NCI-H446 treated with DMSO at 0.1 percent for 48 hours (cell line): ENCODE data around the gene ADAMTS15.

ENCODE experiments used
- DNase-seq: peaks from one replicate; lab custom pipeline; 2025; lab: John Stamatoyannopoulos, UW

ADAMTS15 gene, protein sequence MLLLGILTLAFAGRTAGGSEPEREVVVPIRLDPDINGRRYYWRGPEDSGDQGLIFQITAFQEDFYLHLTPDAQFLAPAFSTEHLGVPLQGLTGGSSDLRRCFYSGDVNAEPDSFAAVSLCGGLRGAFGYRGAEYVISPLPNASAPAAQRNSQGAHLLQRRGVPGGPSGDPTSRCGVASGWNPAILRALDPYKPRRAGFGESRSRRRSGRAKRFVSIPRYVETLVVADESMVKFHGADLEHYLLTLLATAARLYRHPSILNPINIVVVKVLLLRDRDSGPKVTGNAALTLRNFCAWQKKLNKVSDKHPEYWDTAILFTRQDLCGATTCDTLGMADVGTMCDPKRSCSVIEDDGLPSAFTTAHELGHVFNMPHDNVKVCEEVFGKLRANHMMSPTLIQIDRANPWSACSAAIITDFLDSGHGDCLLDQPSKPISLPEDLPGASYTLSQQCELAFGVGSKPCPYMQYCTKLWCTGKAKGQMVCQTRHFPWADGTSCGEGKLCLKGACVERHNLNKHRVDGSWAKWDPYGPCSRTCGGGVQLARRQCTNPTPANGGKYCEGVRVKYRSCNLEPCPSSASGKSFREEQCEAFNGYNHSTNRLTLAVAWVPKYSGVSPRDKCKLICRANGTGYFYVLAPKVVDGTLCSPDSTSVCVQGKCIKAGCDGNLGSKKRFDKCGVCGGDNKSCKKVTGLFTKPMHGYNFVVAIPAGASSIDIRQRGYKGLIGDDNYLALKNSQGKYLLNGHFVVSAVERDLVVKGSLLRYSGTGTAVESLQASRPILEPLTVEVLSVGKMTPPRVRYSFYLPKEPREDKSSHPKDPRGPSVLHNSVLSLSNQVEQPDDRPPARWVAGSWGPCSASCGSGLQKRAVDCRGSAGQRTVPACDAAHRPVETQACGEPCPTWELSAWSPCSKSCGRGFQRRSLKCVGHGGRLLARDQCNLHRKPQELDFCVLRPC

DNA sequence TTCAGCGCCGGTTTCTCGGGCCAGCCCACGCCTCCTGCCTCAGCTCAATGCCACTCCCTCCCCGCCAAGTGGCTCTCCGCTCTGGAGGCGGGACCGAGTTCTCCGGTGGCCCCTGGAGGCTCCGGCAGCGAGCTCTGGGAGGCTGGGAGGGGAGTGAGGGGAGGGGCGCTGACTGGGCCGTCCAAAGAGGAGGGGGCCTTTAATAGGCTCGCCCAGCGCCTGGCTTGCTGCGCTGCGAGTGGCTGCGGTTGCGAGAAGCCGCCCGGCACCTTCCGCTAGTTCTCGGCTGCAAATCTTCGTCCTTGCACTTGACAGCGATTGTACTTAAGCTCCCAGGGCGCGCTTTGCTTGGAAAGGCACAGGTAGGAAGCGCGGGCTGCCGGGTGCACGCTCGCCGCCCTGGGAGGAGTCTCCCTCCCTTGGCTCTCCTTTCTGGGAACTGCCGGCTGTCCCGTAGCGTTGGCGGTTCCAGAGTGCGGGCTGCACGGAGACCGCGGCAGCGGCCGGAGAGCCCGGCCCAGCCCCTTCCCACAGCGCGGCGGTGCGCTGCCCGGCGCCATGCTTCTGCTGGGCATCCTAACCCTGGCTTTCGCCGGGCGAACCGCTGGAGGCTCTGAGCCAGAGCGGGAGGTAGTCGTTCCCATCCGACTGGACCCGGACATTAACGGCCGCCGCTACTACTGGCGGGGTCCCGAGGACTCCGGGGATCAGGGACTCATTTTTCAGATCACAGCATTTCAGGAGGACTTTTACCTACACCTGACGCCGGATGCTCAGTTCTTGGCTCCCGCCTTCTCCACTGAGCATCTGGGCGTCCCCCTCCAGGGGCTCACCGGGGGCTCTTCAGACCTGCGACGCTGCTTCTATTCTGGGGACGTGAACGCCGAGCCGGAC, at the start of gene ADAMTS15:
Gene ADAMTS15, plus strand, starts transcription at position 230 of the 894 bp plus-strand sequence. Its CDS starts 329 bp downstream, at position 559.
- no peak for DNase-seq

DNA sequence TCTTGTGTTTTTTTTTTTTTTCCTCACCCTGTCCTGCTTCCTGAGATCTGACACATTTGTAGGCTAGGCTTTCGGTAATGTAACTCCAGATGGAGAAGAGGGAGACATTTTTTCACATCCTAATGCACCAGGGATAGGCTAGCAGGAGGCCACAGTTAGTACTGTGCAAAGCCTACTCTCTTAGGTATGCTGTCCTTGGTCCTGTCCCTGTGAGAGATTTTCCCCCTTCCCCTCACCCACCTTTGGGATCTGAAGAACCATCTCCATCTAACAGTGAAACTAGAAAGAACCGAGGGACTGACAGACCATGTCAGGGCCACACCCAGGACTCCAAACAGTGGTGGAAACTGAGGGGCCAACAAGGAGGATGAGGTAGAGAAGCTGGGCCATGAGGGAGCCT, 49.2 kb upstream of the ADAMTS15 start:
- DNase-seq = no peak

DNA sequence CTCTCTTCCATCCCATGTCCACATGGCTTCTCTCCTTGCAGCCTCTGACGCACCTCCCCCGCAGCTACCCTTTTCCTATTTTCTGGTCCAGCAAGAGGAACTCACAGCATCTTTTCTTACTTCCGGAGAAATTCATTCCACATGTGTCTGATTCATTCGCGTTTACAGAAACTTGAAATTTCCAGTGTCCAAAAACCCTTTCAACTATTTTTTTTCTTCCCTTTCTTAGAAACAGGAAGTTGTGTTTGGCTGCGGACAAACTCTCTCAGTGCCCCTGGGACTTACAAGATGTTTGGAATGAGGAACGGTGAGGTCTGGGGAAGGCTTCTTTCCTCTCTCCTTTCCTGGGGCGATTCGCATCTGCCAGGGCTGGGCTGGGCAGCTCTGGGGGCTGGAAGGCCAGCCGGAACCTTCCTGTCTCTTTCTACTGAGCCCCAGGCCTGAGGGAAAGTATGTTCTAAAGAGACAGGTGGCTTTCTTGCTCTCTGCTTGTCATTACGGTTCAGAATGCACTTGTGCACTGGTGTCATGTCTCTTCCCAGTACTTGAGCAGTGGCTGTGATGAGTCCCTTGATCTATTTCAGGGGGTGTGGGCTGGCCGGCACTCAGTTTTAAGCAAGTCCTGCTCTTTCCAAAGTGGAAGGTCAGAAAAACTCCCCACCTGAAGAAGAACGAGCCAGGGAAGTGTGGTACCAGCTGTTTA, 47.5 kb upstream of the ADAMTS15 start:
- DNase-seq = no peak

DNA sequence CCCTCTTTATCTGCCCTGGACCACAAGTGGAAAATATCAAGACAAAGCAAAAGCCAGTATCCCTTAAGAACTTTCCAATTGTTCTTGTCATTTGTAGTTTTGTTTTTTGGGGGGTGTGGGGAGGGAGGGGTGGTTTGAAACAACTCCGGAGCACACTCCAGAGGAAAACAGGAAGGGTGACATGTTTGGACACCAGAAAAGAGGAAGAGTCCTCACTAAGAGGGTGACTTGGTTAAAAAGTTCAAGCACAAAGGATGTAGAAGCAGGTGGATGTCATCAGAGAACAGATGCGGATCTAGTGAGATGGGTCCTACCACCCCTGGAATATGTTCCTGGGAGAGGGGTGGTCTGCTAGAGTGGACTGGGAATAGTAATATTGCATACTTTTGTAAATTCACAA, 45.9 kb upstream of the ADAMTS15 start:
- DNase-seq = no peak

DNA sequence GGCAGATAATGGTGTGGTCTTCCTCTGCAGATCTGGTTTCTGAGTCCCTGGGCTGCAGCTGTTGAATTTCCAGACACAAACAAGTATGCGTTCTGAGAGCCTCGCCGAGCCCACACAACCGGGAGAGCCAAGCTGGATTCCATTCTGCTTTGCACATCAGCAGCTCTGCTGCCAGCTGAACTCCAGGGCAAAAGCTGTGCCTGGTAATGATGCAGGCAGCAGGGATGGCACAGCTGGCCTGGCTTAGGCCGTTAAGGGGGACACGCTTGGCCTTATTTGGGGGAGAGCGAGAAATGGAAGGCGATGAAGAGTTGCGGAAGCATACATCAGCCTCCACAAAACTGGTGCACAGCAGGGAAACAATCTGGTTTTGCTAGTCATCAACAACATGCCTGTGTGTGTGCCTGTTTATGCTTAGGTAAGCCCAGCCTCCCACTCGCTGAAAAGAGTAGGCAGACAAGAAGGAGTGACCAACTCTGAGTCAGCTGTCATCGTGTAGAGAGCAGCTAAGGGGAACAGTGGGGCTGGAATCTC, 45.1 kb upstream of the ADAMTS15 start:
- no peak for DNase-seq

DNA sequence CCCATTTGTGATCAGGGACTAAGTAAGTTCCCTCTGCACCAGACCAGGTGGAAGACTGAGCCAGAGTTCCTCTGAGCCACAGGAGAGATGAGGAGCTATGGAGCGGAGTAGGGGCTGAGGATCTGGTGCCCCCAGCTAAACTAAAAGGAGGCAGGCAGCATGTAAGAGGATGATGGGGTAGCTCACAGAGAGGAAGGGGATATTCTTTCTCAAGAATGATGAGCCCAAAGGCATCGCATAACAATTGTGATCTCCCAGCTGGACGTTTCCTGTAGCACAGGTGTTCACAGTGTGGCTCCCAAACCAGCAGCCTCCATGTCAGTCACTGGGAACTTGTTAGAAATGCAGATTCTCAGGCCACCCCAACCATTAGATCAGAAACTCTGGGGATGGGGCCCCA, 44.5 kb upstream of the ADAMTS15 start:
- no peak for DNase-seq

DNA sequence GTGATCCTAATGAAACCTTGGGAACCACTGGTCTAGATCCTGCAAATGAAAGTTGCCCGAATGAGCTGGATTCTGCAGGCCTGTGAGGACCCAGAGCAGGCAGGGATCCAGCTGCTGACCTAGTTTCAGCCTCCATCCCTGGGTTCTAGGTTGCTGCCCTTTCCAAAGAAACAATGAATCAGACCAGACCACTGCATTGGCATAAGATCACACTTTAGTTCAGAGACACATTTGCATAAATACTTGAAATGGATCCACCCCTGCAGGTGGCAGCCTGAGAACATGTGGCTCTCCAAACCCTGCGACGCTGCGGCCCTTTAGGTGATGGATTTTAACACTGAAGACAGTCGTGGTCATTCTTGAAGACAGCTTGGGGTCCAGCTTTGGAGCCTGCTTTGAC, 43.7 kb upstream of the ADAMTS15 start:
- no peak for DNase-seq

DNA sequence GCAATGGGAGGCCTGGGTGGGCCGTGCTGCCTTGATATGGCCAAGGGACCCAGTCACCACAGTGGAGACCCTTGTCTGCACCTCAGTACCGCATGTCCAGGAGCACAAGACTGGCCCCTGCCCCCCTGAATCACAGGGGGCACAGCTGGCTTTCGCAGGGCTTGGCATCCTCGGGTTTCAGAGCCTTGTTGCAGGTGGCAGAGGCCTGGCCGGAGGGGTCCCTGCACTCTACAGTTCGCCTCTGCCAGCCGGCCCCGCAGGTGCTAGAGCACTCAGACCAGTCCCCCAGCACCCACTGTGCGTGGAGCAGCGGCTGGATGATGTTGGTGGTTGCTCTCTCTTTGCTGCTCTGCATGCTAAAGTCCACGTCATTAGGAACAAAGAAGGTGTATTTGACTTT, 43.0 kb upstream of the ADAMTS15 start:
- DNase-seq = no peak

DNA sequence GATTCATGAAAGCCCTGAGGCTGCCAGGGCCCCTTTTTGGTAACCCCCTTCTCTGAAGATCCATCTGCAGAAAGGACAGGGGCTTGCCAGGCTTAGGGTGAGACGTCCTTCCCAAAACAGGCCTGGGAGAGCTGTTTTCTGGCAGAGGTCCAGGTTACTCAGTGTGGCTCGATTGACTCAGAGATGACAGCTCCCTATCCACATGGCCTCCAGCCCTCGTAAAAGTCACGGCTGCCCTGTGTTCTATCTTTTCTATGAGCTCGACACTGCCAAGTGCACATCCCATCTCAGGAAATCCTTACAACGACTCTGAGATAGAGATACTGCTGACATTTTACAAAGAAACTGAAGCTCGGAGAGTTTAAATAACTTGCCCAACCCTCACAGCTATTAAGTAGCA, 40.5 kb upstream of the ADAMTS15 start:
- DNase-seq = no peak

DNA sequence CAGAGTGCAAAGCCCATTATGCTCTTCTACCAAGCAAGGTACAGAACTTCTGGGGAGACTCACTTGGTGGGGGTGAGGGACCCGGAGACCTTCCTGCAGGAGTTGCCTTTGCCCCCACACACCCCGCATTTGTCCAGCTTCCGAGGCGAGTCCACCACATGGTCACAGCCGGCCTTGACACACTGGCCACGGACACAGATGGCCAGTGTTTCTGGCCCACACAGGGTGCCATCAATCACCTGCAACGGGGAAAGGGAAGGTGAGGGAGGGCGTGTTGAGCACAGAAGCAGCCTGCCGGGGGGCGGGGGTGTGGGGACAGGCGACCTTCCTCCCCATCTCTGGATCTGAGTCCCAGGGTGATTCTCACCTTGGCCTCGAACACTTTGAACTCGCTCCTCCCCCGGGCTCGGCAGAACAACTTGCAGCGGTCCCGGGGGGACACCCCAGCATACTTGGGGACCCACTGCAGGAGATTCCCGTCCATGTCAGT, 40.0 kb upstream of the ADAMTS15 start:
- DNase-seq = no peak

DNA sequence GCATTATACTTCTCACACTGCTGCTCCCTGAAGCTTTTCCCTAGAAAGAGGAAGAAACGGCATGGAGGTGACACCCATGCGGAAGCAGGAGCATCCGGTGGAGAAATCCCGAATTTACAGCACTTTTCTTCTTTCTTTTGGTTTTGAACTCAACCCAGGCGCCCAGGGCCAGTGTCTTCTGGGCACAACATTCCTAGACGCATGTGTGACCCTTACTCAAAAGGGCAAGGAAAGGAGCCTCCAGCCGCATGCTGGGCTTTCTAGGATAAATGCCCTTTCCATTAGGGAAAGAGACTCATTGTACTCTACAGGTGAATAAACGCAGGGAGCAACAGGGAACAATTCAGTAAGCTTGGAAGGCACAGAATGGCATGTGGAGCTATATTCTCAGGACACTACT, 39.5 kb upstream of the ADAMTS15 start:
- DNase-seq = no peak

DNA sequence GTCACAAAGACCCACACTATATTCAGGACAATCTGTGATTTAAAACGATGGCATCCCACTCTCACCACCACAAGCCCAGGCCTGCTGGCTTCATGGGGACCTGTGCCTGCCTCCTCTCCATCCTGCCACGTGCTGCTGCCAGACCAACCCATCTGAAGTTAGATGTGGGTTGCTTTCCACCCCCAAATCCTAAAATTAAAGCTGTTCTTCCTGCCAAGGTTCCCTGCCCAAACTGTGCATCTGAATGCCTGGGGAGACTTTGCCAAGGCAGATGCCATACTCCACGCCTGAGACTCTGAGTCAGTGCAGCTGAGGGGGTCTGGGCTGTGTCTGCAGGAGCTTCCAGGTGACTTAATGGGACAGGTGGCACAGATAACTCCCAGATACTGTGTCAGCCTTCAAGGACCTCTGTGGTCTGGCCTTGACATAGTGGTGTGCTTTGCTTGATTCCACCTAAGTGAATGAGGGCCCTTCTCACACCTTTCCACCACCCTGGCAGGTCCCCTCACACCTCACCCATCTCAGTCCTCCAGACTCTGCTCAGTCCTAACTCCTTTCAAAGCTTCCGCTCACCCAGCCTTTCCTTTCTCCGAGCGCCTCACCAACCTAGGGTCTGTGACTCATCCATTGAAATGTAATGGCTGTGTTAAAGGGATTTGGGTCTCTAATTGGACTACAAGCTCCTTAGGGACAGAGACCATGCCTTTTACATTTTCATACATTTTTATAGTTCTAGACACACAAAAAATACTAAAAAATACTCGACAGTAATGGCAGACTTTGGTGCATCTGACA, 38.7 kb upstream of the ADAMTS15 start:
- DNase-seq = no peak

DNA sequence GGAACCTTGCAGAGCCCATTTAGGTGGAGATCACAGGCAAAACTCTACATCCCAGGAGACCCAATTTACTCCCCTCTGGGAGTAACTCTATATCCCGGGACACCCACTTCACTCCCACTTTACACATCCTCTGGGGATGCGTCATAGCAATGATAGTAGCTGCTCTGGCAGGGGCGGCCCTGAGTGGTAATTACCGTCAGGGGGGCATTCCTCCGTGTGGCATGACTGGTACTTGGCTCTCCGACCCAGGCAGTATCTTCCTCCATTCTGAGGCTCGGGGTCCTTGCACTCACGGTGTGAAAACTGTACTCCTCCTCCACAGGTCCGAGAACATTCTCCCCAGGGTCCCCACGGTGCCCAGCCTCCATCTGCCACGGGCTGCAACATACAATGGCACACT, 37.2 kb upstream of the ADAMTS15 start:
- DNase-seq = no peak

DNA sequence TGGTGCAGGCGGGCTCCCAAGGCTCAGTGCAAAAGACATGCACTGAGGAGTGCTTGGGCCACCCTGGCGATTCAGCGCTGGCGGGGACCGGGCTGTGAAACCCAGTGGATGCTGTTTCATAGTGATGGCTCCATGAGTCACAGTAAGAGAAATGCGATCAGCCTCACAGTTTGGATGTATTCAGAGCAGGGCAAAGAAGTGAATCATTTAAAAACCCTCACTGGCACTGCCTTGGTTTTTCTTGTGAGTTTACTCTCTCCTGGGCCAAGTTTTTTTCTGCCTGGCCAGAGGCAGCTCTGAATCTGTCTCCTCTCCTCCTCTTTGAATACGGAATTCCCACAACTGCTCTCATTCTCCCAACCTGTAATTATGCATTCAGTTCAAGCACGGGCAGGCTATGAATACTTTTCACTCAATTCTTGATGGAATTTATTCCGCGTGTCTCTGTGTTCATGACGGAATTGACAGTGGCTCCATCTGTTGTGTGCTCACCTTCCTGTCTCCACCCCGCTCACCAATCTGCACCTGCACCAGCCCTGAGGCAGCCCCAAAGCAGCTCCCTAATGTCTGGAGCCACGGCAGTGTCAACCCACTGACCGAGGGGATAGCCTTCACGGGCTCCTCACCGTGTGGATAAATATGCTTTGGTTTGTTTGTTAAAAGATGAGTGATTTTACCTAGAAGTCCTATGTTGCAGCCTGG, 34.9 kb upstream of the ADAMTS15 start:
- no peak for DNase-seq

DNA sequence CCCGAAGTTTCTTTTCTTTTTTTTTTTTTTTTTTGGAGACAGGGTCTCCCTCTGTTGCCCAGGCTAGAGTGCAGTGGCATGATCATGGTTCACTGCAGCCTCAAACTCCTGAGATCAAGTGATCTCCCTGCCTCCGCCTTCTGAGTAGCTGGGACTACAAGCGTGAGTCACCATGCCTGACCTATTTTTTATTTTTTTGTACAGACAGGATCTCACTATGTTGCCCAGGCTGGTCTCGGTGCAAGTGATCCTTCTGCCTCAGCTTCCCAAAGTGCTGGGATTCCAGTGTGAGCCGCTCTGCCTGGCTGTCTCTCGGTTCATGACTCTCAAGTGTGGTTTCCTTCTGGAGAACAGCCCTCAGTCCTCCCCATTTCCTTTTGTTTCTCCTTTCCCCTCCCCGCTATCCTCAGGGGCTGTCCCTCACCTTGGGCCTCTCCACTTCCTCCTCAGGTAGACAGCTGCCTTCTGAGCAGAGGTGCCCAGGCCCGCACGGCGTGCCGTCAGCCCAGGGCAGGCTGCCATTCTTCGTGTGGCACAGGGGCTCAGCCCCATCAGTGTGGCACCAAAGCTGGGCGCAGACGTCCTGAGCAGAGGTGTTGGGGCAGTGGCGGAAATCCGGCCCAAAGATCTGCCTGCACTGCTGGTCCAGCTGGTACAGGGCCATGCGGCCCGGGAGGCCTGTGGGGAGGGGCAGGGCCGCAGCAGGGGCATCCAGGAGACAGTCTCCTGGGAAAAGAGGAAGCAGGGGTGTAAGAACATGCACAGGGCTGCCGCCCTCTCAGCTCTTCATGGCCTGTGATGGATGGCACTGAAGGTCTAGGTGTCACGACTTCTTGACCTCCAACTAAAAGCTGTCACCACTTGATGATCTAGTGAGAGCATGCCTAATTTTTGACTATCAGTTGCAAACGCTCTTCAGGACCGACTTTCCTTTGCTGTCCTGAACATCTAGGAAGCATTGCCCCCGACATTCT, 34.1 kb upstream of the ADAMTS15 start:
- DNase-seq = no peak

DNA sequence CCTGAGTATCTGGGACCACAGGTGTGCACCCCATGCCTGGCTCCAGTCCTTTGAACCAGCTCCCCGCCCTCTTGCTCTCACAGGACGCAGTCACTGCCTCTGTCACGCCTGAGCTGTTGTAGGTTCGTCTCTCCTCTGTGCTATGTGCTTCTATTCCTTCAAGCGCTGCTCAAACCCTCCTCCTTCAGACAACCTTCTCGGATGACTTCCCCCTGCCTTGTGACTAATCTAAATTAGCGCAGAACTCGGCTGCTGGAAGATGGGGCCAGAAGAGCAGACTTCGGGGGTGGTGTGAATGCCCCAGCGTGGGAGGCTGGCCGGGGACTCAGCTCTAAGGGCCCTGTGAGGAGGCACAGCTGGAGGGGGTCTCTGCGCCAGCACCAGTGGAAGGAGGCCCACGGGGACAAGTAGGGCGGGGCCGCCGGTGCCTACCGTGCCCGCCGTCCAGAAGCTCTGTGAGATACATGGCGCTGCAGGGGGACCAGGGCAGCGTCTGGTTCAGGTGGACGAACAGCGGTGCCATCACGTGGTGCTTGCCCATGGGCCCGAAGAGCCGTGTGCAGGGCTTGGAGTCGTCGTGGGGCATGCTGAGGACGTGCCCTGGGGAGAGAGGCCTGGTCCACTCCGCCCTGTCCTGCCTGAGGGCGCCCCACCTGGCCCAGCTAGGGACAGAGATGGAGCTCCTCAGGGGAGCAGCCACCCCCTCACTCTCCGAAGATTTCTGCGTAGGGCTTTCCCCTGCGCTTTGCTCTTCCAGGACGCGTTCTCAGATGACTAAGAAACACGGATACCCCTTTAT, 32.5 kb upstream of the ADAMTS15 start:
- no peak for DNase-seq

DNA sequence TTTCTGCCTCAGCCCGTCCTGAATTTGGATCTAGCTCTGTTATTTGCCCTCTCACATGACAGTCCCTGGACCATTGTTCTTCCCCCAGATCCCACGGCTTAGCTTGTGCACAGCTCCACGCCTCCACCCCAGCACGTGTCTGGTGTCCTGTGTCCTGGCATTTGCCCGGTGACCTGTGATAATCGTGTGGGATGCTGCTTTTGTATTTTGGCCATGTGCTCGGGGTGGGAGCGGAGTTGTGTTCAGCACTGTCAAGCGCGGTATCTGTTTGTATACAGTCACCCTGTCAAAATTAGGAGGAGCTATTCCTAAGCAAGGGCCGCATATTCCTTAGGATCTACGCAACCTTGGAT, 31.9 kb upstream of the ADAMTS15 start:
- DNase-seq = no peak

DNA sequence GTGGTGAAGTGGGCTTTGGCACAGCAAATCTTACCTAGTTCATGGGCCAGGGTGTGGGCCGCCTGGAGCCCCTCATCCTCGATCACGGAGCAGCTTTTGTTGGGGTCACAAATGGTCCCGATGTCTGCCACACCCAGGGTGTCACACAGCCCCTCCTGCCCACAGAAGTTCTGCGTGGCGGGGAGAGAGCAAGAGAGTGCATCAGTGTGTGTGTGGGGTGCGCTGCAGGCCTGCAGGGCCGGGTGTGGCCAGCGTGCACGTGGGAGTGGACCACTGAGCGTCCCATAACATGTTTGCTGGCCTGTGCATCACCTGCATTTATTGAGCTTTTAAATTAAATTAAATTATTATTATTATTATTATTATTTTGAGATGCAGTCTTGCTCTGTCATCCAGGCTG, 31.5 kb upstream of the ADAMTS15 start:
- no peak for DNase-seq
